HEK293 (cell line): ENCODE measurements around the gene ZC3H18.

Experiments used
- ZBTB8A ChIP-seq: fragments of 450-650 bp; formaldehyde crosslinking; IDR thresholded peaks from 2 replicates; pipeline ENCODE4 v1.5.1; 2016; ENCODE audit warnings: missing biosample characterization, missing genetic modification characterization
- ZNF24 ChIP-seq: fragments of 450-650 bp; formaldehyde crosslinking; IDR thresholded peaks from 2 replicates; pipeline ENCODE4 v1.5.1; 2016; ENCODE audit warnings: missing biosample characterization, missing genetic modification characterization
- ZNF335 ChIP-seq: fragments of 450-650 bp; formaldehyde crosslinking; conservative IDR thresholded peaks from 2 replicates; pipeline ENCODE4 v1.5.1; 2016; ENCODE audit warnings: missing biosample characterization, missing genetic modification characterization
- ZSCAN30 ChIP-seq: fragments of 450-650 bp; IDR thresholded peaks from 2 replicates; pipeline ENCODE4 v1.5.1; 2018; ENCODE audit warnings: missing biosample characterization, mild to moderate bottlenecking, missing genetic modification characterization, moderate library complexity

DNA sequence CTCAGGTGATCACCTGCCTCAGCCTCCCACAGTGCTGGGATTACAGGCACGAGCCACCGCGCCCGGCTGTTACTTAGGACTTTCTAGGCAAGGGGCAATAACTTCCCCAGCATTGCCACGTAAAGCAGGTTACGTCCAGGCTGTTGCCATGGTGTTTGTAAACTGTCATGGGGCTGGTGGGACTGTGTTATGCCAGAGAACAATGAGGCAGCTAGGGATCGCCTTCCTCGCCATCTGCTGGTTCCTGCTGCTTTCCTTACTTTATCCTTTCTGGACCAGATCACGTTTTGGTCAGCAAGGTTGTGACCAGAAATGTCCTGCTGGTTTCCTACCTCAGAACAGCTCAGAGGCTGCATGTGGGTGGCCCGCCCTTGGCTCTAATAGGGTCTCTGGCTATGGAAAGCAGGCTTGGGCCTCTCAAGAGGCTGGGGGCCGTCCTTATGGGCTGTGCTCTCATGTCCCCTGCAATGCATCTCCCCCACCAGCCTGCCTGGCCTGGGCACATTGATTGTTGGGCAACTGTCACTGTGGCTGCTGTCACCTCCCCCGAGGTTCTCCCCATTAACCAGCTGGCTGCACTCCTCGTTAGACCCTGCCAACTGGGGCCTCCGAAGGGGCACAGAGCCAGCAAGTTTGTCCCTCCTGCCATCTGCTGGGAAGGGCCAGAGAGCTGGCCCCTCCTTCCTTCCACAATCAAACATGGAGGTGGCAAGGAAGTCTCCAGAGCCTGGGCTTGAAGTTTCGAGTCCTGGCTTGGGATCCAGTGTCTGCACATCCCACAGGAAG is 28.2 kb upstream of the ZC3H18 start:
- no peak for TF ChIP-seq ZSCAN30 (tag by site-specific recombination)
- no peak for TF ChIP-seq ZNF24 (tag by site-specific recombination)
- no peak for TF ChIP-seq ZNF335 (tag by site-specific recombination)
- no peak for TF ChIP-seq ZBTB8A
